GM13977 (cell line): Measurements from ENCODE around the gene RAET1E.
"Not testable (repeated sequence)": the region's sequence is repeated elsewhere in the genome, so short reads cannot be mapped to it uniquely, and the experiment has no call there.

Experiments
- DNase-seq: peaks from one replicate; pipeline ENCODE4 v3.0.0; 2012; ENCODE audit warnings: low spot score
- in situ Hi-C: fragments of 300-500 bp; cut with MboI; formaldehyde crosslinking; loops from one replicate; pipeline ENCODE4 v1.12.0; 2022; ENCODE audit warnings: low sequenced_read_pairs, low pct_unique_long_range_greater_than_20kb, mixed read lengths, inconsistent platforms; ENCODE audit not compliant: unreplicated experiment
- TF ChIP-seq, protein P1 (sequence below): IDR thresholded peaks from 2 replicates; pipeline ENCODE4 v1.5.1; 2012; ENCODE audit warnings: mild to moderate bottlenecking, control low read depth; ENCODE audit not compliant: insufficient read depth; ENCODE audit errors: extremely low read depth, missing control alignments

RAET1E gene

DNA sequence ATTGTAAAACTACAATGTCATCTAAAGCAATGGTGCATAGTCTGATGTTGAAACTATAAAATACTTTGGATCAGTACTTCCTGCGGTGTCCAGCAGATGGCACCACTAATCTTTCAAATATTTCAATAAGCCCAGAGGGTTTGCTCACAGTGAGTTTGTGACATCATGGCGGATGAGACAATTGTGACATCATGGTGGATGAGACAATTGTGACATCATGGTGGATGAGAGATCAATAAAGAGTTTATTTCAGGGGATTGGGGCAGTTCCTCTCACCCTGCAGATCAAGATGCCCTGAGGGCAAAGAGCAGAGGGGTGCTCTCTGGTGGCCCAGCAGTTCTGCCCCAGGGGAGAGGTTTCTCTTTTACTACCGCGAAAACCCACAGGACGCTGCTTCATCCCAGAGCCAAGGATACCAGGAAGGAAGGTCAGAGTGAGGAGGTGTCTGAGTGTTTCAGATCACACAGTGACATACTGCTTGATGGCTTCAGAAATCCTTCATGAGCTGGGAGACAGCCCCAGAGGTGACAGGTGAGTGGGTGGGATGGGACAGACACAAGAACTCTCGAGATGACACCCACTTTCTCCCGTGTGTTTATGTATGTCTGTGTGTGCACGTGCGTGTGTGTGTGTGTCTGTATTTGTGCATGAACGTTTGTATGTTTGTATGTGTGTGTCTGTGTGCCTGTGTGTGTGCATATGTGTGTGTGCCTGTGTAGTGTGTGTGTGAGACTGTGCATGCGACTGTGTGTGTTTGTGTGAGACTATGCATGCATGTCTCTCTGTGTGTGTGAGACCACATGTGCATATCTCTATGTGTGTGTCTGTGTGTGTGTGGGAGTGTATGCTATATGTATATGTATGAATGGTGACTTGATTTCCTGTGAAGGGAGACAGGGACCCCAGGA is 36.6 kb upstream of the RAET1E start:
- TF ChIP-seq, protein P1, sequence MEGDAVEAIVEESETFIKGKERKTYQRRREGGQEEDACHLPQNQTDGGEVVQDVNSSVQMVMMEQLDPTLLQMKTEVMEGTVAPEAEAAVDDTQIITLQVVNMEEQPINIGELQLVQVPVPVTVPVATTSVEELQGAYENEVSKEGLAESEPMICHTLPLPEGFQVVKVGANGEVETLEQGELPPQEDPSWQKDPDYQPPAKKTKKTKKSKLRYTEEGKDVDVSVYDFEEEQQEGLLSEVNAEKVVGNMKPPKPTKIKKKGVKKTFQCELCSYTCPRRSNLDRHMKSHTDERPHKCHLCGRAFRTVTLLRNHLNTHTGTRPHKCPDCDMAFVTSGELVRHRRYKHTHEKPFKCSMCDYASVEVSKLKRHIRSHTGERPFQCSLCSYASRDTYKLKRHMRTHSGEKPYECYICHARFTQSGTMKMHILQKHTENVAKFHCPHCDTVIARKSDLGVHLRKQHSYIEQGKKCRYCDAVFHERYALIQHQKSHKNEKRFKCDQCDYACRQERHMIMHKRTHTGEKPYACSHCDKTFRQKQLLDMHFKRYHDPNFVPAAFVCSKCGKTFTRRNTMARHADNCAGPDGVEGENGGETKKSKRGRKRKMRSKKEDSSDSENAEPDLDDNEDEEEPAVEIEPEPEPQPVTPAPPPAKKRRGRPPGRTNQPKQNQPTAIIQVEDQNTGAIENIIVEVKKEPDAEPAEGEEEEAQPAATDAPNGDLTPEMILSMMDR = peak; percentile 71
- in situ Hi-C loops = no loop called here
- peak; percentile 60 for DNase-seq

DNA sequence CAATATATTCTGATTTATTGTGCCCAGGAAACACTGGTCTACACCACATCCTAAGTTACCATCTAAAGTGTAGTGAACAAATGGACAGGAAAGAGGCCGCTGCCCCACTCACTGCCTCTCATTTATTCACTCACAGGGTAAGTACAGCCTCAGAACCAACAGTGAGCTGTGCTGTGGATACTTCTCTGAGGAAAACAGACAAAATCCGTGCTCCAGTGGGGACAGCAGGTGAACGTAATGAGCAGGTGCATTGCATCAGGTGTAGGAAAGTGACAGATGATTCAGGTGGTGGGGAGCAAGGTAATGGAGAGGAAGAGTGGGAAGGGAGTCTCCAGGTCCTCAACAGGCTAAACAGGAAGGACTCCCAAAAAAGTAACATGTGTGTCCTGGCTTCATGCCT is 35.5 kb upstream of the RAET1E start:
- in situ Hi-C loops = no loop called here
- TF ChIP-seq, protein P1 = no peak
- DNase-seq = no peak

DNA sequence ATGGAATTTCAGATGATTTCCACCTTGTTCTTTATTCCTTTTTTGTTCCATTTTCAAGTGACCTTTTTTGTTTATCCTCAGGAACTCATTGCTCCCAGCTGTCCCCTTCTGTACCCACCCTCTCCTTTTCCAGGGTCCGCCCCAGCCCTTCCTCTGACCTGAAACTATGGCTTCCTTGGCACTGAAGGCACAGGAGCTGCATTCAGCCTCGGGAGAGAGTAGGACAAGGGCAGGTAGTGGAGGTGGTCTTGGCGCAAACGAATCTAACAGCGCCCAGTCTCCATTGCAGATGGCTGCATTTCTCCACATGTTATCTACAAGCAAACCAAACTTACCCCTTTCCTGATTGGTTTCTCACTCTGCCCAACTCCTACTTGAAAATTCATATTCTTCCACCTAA is 35.1 kb upstream of the RAET1E start:
- DNase-seq = no peak
- TF ChIP-seq, protein P1 = no peak
- in situ Hi-C loops = no loop called here

DNA sequence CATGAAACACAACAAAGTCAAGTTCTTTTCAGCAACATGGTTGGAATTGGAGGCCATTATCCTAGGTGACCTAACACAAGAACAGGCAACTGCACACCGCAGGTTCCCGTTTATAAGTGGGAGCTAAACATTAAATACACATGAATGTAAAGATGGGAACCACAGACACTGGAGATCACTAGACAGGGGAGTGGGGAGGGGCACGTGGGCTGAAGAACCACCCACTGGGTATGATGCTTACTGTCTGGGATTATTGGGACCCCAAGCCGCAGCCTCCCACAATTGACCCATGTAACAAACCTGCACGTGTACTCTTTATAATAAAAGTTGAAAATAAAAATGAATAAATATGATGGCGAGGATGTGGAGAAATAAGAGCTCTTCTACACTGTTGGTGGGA is 33.6 kb upstream of the RAET1E start:
- in situ Hi-C loops = no loop called here
- DNase-seq = no peak
- TF ChIP-seq, protein P1 = no peak

DNA sequence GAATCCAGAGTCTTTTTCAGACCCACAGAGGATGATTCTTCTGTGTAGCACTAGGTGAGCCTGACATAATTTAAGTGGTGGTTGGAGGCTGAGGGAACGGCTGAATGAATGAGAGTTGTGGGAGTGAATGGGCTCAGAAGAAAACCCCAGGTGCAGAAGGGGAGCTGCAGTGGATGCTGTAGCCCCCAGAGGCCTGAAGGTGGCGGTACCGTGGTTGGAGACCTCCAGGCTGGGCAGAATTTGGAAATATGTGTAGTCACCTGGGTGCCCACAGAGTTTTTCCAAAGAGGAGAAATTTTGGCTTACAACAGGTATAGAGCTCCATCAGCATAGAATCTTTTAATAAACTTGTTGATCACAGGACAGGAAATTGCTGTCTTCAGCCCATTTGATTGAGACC is 31.5 kb upstream of the RAET1E start:
- no peak for DNase-seq
- TF ChIP-seq, protein P1 = peak; percentile 29
- in situ Hi-C loops = no loop called here

DNA sequence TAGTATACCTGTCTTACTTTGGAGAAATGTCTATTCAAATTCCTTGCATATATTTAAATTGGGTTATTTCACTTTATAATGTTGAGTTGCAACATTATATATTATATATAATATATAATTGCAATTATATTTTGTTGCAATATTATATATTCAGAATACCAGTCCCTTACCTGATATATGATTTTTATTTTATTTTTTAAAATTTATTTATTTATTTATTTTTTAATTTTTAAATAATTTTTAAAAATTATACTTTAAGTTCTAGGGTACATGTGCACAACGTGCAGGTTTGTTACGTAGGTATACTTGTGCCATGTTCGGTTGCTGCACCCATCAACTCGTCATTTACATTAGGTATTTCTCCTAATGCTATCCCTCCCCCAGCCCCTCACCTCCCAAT is 29.1 kb upstream of the RAET1E start:
- DNase-seq, in situ Hi-C loops: not testable (repeated sequence)

DNA sequence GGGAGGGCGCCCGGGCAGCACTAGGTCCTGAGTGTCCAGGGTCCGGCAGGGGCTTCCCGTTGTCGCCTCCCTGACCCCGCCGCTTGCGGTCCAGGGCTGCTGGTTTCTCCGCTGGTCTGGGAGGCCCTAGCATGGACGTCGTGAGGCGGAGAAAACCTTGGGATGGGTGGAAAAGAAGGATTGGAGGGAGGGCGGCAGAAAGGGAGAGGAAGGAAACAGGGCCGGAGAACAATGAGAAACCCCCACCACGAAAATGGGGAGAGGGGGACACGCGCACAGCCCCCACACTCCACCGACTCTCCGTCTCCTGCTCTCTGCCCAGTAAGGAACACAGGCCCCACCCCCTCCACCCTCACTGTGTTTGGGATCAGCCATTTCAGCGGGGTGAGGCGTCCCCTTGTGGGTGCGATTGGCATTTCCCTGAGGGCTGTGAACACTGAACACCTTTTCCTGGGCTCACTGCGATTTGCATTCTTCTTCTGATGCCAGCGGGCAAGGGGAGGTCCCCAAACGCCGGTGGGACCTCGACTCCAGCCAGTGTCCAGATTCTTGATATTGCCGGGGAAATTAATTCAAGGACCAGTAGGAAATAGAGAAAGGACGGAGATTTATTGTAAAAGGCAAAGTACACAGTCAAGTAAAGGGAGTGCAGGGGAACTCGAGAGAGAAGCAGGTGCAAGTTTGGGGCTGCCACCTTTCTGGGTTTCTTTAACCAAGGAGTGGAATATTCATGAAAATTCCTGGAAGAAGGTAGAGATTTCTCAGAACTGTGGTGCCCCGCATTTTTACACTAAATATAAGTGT is 28.3 kb upstream of the RAET1E start:
- DNase-seq = no peak
- in situ Hi-C loops = no loop called here
- TF ChIP-seq, protein P1 = peak; percentile 83
